Neuron (in vitro differentiated cells): Measurements from ENCODE around the gene CC2D2A.

Source experiments
- H2AFZ ChIP-seq: one replicate; pipeline ENCODE4 v1.6.1; 2013; ENCODE audit warnings: low read depth, mild to moderate bottlenecking, inconsistent platforms, low read length, moderate library complexity
- H3K27me3 ChIP-seq: one replicate; pipeline ENCODE4 v1.6.1; 2013; ENCODE audit warnings: low read length; ENCODE audit not compliant: insufficient read depth
- H3K36me3 ChIP-seq: one replicate; pipeline ENCODE4 v1.6.1; 2013; ENCODE audit warnings: low read length; ENCODE audit not compliant: insufficient read depth
- H3K4me1 ChIP-seq: one replicate; pipeline ENCODE4 v1.6.1; 2013; ENCODE audit warnings: low read length; ENCODE audit not compliant: insufficient read depth
- H3K4me3 ChIP-seq: 2 replicates; pipeline ENCODE4 v1.5.1; 2013; ENCODE audit warnings: mild to moderate bottlenecking, low read length, moderate library complexity
- H3K9me3 ChIP-seq: one replicate; pipeline ENCODE4 v1.6.1; 2013; ENCODE audit warnings: low read length

The CC2D2A gene

DNA sequence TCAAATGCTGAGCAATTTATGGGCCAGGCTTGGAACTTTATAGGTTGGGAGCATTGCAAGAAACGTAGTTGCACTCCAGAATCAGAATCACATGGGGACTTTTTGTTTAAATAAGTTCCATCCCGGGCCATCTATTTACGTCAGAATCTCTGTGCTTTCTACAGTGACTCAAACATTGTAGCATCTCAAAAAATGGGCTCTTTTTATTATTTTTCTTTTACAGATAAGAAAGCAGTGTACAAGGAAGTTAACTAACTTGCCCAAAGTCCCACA is 10.2 kb downstream of the CC2D2A start:
- peak overlapping the region; percentile 62 for H2AFZ ChIP-seq
- peaks cover 21% of the 10 kb centered on the region for H3K36me3 ChIP-seq
- peak overlapping the region; percentile 49 for H3K4me3 ChIP-seq
- H3K4me1 ChIP-seq = peaks cover 9% of the 10 kb centered on the region
- no peaks in the 10 kb centered on the region for H3K27me3 ChIP-seq
- peaks cover 3% of the 10 kb centered on the region for H3K9me3 ChIP-seq

DNA sequence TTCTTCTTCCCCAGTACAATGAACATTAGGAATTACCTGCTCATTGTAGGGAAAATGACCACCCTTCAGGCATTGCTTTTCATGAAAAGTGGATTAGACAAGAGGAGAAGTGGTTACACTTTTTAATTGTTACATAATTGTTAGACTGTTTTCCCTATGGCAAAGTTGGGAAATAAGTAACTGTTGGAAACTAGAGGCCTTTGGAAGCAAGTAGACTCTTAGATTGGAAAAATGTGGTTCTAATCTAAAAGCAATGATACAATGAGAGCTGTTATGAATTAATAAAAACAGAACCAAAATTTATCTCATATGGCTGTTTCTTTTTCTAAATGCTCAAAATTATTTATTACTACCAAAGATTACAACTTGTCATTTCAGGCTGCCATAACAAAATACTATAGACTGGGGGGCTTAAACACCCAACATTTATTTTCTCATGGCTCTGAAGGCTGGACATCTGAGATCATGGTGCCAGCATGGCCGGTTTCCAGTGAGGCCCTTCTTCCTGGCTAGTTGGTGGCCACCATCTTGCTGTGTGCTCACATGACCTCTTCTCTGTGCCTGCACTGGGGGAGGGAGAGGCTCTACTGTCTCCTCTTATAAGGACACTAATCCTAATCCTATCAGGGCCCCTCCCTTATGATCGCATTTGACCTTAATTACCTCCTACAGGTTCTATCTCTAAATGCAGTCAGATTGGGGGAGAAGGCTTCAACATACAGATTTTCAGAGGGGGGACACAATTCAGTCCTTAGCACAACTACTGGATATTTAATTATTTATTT is 12.5 kb downstream of the CC2D2A start:
- peaks cover 3% of the 10 kb centered on the region for H3K9me3 ChIP-seq
- H3K4me1 ChIP-seq = peaks cover 9% of the 10 kb centered on the region
- H2AFZ ChIP-seq = no peak overlapping the region
- no peaks in the 10 kb centered on the region for H3K27me3 ChIP-seq
- no peak overlapping the region for H3K4me3 ChIP-seq
- H3K36me3 ChIP-seq = peaks cover 21% of the 10 kb centered on the region

DNA sequence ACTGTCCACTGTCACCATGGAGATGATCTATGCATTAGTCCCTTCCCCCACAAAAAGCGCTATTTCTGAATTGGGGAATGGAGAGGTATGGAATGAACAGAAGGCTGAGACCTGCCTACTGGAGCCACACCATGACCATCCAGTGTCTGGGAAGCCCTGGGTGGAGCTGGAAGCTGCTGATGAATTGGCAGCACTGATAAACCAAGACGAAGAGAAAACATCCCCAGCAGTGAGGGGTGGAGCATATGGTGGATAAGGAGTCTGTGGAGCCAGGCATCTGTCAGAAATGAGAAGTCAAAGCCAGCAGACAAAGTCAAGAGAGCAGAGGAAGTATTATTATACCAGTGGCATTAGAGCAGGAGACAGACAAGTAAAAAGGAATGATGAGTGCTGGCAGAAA is 13.2 kb downstream of the CC2D2A start:
- Histone ChIP-seq H3K9me3 (peaks cover 3% of the 10 kb centered on the region), H3K27me3 (no peaks in the 10 kb centered on the region), H3K36me3 (peaks cover 21% of the 10 kb centered on the region), H3K4me3 (no peak overlapping the region), H2AFZ (no peak overlapping the region), H3K4me1 (peaks cover 9% of the 10 kb centered on the region)

DNA sequence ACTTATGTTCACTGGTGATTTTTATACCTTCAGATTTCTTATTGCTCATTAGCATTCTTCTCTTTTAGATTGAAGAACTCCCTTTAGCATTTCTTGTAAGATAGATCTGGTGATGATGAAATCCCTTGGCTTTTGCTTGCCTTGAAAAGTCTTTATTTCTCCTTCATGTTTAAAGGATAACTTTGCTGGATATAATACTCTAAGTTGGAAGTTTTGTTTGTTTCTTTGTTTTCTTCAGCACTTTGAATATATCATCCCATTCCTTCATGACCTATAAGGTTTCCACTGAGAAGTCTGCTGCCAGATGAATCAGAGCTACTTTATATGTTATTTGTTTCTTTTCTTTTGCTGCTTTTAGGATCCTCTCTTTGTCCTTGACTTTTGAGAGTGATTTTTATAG is 18.5 kb downstream of the CC2D2A start:
- Histone ChIP-seq H3K4me3 (no peak overlapping the region), H3K9me3 (peaks cover 7% of the 10 kb centered on the region), H2AFZ (no peak overlapping the region), H3K36me3 (peaks cover 8% of the 10 kb centered on the region), H3K4me1 (no peaks in the 10 kb centered on the region), H3K27me3 (no peaks in the 10 kb centered on the region)

DNA sequence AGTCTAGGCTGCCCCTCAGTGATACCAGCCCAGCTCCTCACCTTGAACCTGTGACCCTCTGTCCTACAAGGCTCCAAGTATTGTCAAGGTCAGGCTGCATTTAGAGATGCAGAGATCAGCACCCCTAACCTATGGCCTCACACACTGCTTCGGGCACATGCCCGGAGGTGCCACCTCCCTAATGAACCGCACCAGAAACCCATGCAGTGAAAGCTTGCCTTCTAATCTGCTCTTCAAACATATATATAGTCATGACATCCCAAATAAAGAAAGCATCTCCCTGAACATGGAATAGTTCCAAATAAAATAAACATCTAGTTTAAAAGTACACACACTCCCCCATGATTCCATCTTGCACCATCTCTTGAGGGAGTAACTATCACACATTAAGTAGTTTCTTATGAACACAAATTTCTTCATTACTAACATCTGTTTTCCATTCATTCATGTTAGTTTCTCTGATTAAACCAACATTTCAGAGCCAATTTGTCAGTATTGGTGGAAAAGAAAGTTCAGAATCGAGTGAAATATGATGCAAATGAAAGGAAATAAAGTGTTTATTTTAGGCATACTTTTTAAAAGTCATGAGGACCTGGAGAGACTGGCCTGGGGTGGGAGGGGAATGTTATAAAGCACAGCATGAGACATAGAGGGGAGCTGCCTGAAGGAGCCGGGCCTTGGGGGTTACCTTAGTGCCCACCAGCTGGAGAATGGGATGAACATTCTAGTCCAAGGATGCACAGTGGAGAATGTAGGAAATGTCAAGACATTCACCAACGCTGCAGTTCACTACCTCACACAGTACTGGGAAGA is 19.2 kb downstream of the CC2D2A start:
- Histone ChIP-seq H3K36me3 (peaks cover 6% of the 10 kb centered on the region), H2AFZ (no peak overlapping the region), H3K27me3 (no peaks in the 10 kb centered on the region), H3K4me1 (no peaks in the 10 kb centered on the region), H3K9me3 (peaks cover 7% of the 10 kb centered on the region), H3K4me3 (no peak overlapping the region)

DNA sequence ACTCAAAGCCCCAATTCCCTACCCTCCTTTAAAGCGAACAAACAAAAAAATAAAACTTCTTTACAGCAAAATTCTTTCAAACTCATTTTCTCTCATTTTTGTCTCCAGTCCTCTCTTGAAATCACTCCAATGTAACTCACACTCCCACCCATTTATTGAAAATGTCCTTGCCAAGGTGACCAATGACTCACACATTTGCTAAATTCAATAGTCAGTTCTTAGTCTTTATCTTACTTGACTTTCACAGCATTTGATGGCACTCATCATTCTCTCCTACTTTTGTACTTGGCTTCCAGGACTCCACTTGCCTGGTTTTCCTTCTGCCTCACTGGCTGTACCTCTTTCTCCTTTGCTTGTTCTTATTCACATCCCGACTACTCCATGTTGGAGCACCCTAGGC is 19.9 kb downstream of the CC2D2A start:
- H2AFZ ChIP-seq = no peak overlapping the region
- peaks cover 6% of the 10 kb centered on the region for H3K36me3 ChIP-seq
- peaks cover 7% of the 10 kb centered on the region for H3K9me3 ChIP-seq
- H3K4me3 ChIP-seq = no peak overlapping the region
- H3K4me1 ChIP-seq = no peaks in the 10 kb centered on the region
- no peaks in the 10 kb centered on the region for H3K27me3 ChIP-seq

DNA sequence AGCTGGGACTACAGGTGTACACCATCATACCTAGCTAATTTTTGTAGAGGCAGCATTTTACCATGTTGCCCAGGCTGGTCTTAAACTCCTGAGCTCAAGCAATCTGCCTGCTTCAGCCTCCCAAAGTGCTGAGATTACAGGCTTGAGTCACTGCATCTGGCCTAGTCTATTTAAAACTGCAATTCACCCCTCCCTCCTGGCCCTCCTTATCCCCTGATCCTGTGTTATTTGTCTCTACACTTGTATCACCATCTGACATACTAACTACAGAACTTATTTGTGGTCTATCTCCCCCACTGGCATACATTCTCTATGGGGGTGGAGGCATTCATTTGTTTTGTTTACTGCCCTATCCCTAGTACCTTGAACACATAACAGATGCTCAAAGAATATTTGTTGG is 23.7 kb downstream of the CC2D2A start:
- Histone ChIP-seq H3K27me3 (no peaks in the 10 kb centered on the region), H3K4me1 (no peaks in the 10 kb centered on the region), H3K4me3 (no peak overlapping the region), H2AFZ (no peak overlapping the region), H3K9me3 (peaks cover 6% of the 10 kb centered on the region), H3K36me3 (peaks cover 6% of the 10 kb centered on the region)

DNA sequence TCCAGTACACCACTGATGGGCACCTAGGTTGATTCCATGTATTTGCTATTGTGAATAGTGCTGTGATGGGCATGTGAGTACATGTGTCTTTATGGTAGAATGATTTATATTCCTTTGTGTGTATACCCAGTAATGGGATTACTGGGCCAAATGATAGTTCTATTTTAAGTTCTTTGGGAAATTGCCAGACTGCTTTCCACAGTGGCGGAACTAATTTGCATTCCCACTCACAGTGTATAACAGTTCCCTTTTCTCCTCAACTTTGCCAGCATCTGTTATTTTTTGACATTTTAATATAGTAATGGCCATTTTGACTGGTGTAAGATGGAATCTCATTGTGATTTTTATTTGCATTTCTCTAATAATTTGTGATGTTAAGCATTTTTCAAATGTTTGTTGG is 25.9 kb downstream of the CC2D2A start:
- H3K4me3 ChIP-seq = no peak overlapping the region
- H2AFZ ChIP-seq = no peak overlapping the region
- H3K36me3 ChIP-seq = no peaks in the 10 kb centered on the region
- H3K27me3 ChIP-seq = no peaks in the 10 kb centered on the region
- H3K4me1 ChIP-seq = no peaks in the 10 kb centered on the region
- H3K9me3 ChIP-seq = peaks cover 3% of the 10 kb centered on the region

DNA sequence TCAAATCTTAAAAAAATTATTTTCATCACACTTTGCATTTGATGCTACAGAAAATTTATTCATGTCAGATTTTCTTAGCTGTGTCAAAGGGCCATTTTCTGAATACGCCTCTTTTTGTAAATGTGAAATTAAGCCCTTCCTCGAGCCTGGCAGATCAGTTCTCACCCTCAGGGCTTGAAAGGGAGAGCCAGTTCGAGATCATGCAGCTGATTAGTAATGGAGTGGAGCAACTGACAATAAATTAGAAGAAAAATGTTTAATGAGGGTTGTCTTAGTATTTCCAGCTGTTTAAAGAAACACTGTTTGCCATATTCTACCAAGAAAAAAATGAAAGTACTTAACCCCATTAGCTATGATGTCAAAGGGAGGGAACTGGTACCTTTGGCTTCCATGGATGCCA is 28.7 kb downstream of the CC2D2A start:
- Histone ChIP-seq H3K36me3 (peaks cover 3% of the 10 kb centered on the region), H3K4me1 (peaks cover 11% of the 10 kb centered on the region), H3K27me3 (no peaks in the 10 kb centered on the region), H3K9me3 (peaks cover 3% of the 10 kb centered on the region), H2AFZ (no peak overlapping the region), H3K4me3 (no peak overlapping the region)

DNA sequence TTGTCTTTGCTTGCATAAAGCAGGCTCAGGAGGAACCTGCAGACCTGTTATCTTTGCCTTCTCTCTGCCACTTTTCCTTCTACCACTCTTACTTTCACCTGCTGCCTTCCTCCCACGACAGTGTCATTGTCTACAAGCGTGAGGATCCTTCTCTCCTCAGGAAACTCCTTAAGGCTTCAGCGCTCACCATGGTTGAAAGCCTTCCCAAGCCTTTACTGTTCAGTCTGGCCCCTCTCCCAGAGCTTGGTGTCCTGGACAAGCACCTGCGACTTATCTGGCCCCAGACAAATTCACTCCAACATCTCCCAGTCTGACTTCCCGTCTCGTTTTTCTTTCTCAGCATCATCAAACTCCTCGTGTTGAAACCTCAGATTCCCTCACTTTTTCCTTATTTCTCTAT is 31.0 kb downstream of the CC2D2A start:
- H3K4me3 ChIP-seq = no peak overlapping the region
- H2AFZ ChIP-seq = no peak overlapping the region
- peaks cover 11% of the 10 kb centered on the region for H3K4me1 ChIP-seq
- H3K9me3 ChIP-seq = peaks cover 3% of the 10 kb centered on the region
- peaks cover 3% of the 10 kb centered on the region for H3K36me3 ChIP-seq
- H3K27me3 ChIP-seq = no peaks in the 10 kb centered on the region

DNA sequence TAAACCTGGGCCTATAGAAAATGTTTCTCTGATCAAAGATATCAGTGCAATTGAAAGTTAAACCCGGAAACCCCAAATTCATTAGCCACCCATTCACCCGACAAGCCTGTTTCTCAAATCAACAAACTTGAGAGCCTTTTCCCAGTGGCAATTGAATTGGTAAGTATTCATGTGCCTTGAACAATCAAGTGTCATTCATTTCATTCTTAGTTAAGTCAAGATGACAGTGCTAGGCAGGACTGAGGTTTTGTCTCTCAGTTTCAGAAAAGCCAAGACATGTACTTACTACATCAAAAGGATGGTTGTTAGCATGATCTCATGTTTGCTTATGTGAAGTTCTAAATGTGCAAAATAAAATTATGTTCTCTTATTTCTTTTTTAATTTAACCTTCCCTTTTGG is 32.3 kb downstream of the CC2D2A start:
- peaks cover 11% of the 10 kb centered on the region for H3K4me1 ChIP-seq
- peaks cover 3% of the 10 kb centered on the region for H3K9me3 ChIP-seq
- peaks cover 3% of the 10 kb centered on the region for H3K36me3 ChIP-seq

DNA sequence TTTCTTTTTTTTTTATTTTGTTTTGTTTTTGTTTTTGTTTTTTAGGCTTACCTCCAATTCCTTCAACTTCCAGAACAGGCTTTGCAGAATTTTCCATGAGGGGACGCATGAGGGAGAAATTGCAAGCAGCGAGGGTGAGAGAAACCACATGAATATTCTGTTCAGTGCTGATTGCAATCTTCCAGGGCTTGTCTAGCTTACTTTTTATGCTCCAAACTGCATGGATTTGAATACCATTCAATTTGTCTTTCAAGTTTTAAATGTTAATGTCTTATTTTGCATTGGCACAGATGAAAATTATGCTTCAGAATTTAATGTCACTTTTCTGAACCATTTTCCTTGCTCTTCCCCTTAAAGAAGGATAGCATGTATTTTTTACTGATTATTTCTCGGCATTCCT is 32.7 kb downstream of the CC2D2A start:
- H3K36me3 ChIP-seq = peaks cover 7% of the 10 kb centered on the region
- no peak overlapping the region for H3K4me3 ChIP-seq
- H3K4me1 ChIP-seq = peaks cover 11% of the 10 kb centered on the region
- no peak overlapping the region for H2AFZ ChIP-seq
- H3K27me3 ChIP-seq = no peaks in the 10 kb centered on the region
- no peaks in the 10 kb centered on the region for H3K9me3 ChIP-seq

More for the DNA sequence above, 32.3 kb downstream of the CC2D2A start:
- H2AFZ ChIP-seq = no peak overlapping the region
- no peak overlapping the region for H3K4me3 ChIP-seq
- no peaks in the 10 kb centered on the region for H3K27me3 ChIP-seq

DNA sequence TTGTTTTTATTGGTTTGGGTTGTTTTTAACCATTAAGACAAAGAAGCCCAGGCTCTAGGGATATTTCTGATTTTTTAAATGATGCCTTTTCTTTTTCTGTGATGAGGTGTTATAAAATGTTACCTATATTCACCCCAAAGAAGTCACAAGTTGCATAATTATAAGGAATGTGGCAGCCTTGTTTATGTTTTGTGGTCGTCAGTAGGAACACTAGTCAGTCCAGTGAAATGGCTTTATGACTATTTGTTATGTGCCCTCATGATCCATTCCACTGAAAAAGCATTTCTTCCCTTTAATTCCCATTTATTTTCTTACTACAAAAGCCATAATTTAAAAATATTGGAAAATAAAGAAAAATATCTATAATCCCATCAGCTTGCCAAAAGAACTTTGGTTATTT is 34.4 kb downstream of the CC2D2A start:
- no peak overlapping the region for H3K4me3 ChIP-seq
- no peaks in the 10 kb centered on the region for H3K9me3 ChIP-seq
- peaks cover 13% of the 10 kb centered on the region for H3K36me3 ChIP-seq
- H3K27me3 ChIP-seq = no peaks in the 10 kb centered on the region
- peaks cover 11% of the 10 kb centered on the region for H3K4me1 ChIP-seq
- no peak overlapping the region for H2AFZ ChIP-seq
